Kidney epithelial cell (primary cell): ENCODE measurements around the gene R3HDM2. TPM values are rescaled to one million over a fixed set of nuclear protein-coding genes. Genes with fewer than 3 reads are reported as not detected.

Experiments
- DNase-seq: peaks from one replicate; pipeline ENCODE4 v3.0.0-alpha.2; 2010; ENCODE audit warnings: low read depth
- H3K27me3 ChIP-seq: 2 replicates; pipeline ENCODE4 v1.6.0; 2011; ENCODE audit warnings: low read length; ENCODE audit not compliant: control insufficient read depth, insufficient read depth
- H3K36me3 ChIP-seq: 2 replicates; pipeline ENCODE4 v1.5.1; 2011; ENCODE audit warnings: low read length; ENCODE audit not compliant: control insufficient read depth, insufficient read depth
- H3K4me3 ChIP-seq: 2 replicates; pipeline ENCODE4 v1.5.1; 2011; ENCODE audit warnings: low read depth, mild to moderate bottlenecking, control low read depth, low read length
- CTCF ChIP-seq: IDR thresholded peaks from 2 replicates; pipeline ENCODE4 v1.5.1; 2011; ENCODE audit warnings: mild to moderate bottlenecking, moderate library complexity, low read length, control low read depth, inconsistent platforms; ENCODE audit not compliant: insufficient read depth, poor library complexity, severe bottlenecking
- total RNA-seq: library from RNA; depleted of rRNA; stranded (reverse); fragments of >200 nt; gene quantifications from 2 replicates; pipeline ENCODE4 v1.2.3, GENCODE V29; 2015

Gene R3HDM2
- total RNA-seq, 1 donor from 2014 or later, result 18.5 TPM

GRCh38 chr12:57438400-57438799 is 7.6 kb upstream of the R3HDM2 start:
- DNase-seq, result no peak
- H3K36me3 ChIP-seq, result no peaks in the 10 kb centered on the region
- no peak overlapping the region for H3K4me3 ChIP-seq
- H3K27me3 ChIP-seq, result no peaks in the 10 kb centered on the region
- TF ChIP-seq CTCF, result no peak

- H3K4me3 ChIP-seq, result no peak overlapping the region
- no peak for TF ChIP-seq CTCF
Measured at GRCh38 chr12:57435293-57435692, 4.5 kb upstream of the R3HDM2 start.

DNA sequence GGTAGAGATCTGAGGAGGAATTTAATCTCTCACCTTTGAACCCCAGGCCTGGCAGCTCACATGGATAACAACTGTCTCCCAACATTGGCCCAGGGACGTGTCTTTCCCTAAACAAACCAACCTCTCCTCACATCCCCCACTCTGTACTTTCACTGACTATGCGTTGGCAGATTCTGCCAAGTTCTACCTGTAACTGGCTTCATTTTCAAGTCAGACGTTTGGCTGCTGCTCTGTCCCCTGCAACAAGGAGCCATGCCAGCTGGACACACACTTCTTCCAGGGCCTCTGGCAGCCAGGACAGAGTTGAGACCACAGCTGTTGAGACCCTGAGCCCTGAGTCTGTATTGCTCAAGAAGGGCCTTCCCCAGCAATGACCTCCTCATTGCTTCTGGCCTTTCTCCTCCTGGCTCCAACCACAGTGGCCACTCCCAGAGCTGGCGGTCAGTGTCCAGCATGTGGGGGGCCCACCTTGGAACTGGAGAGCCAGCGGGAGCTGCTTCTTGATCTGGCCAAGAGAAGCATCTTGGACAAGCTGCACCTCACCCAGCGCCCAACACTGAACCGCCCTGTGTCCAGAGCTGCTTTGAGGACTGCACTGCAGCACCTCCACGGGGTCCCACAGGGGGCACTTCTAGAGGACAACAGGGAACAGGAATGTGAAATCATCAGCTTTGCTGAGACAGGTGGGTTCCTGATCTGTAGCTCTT is 3.8 kb upstream of the R3HDM2 start, which contains the start of gene INHBC:
TSS of gene INHBC (plus strand) at position 268 of the 707 bp plus-strand sequence. CDS start at position 371, 103 bp downstream.
- no peaks in the 10 kb centered on the region for H3K36me3 ChIP-seq
- H3K4me3 ChIP-seq, result no peak within 1 kb of the TSS
- DNase-seq, result no peak
- no peaks in the 10 kb centered on the region for H3K27me3 ChIP-seq
- no peak for TF ChIP-seq CTCF

More at GRCh38 chr12:57435293-57435692, 4.5 kb upstream of the R3HDM2 start:
- no peaks in the 10 kb centered on the region for H3K27me3 ChIP-seq
- no peaks in the 10 kb centered on the region for H3K36me3 ChIP-seq
- no peak for DNase-seq

DNA sequence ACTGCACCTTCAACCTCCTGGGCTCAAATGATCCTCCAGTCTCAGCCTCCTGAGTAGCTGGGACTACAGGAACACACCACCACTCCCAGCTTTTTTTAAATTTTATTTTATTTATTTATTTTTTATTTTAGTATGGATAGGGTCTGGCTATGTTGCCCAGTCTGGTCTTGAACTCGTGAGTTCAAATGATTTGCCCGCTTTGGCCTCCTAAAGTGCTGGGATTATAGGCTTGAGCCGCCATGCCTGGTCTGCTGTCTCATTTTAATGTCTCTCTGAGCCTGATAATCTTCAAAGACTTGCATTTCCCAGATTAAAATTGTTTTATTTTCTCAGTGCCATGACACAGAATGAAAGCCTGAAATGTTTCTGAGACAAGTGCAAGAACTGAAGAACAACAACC is 2.5 kb upstream of the R3HDM2 start:
- Histone ChIP-seq H3K36me3 (no peaks in the 10 kb centered on the region), H3K27me3 (no peaks in the 10 kb centered on the region), H3K4me3 (no peak overlapping the region)
- no peak for DNase-seq
- no peak for TF ChIP-seq CTCF

GRCh38 chr12:57431654-57432188 is 878 bp upstream of the R3HDM2 start:
- H3K4me3 ChIP-seq, result no peak overlapping the region
- no peak for TF ChIP-seq CTCF
- no peaks in the 10 kb centered on the region for H3K27me3 ChIP-seq
- no peak for DNase-seq
- H3K36me3 ChIP-seq, result no peaks in the 10 kb centered on the region
